ENCODE results near the gene JADE2. TPM values are rescaled to one million over a fixed set of nuclear protein-coding genes. Genes with fewer than 3 reads are reported as not detected.

Gene JADE2
- total RNA-seq, 6 experiments from 2014 or later = 6.1 to 14.8 (median 8.4) TPM

- TF ChIP-seq CTCF (IDR thresholded peaks at IDR 0.05) (no peak), POLR2A (IDR thresholded peaks at IDR 0.05) (no peak)
- intact Hi-C loops (cut with DNase I) = no loop called here
- Histone ChIP-seq H3K27ac (peak overlapping the region; percentile 40 to 75 (median 44)), H3K4me3 (no peak overlapping the region), H3K36me3 (peaks cover 0 to 41% (median 9%) of the 10 kb centered on the region in 4 donors), H3K4me1 (peaks cover 0 to 34% (median 20%) of the 10 kb centered on the region in 4 donors), H3K9me3 (no peaks in the 10 kb centered on the region), H3K27me3 (no peaks in the 10 kb centered on the region)
- DNase-seq (no peak), ATAC-seq (peak; percentile 2 to 20 (median 5))
- WGBS (ENCODE audit: insufficient coverage, low coverage, low lambda C conversion rate, missing lambda C conversion rate) = 72% methylated on average over 3 of the region's 5 CpGs
Measured at GRCh38 chr5:134568337-134568700, 42.8 kb downstream of the JADE2 start.

GRCh38 chr5:134568761-134569695 lies 43.6 kb downstream of the JADE2 start:
- H3K27me3 ChIP-seq = no peaks in the 10 kb centered on the region
- H3K36me3 ChIP-seq = peaks cover 0 to 35% (median 9%) of the 10 kb centered on the region in 4 donors
- intact Hi-C loops (cut with DNase I) = no loop called here
- TF ChIP-seq CTCF (IDR thresholded peaks at IDR 0.05) = no peak
- TF ChIP-seq POLR2A (IDR thresholded peaks at IDR 0.05) = no peak
- no peaks in the 10 kb centered on the region for H3K9me3 ChIP-seq
- peaks cover 0 to 34% (median 20%) of the 10 kb centered on the region in 4 donors for H3K4me1 ChIP-seq
- peak overlapping the region; percentile 40 to 75 (median 44) for H3K27ac ChIP-seq
- peak; percentile 95 to 98 (median 96) for DNase-seq
- ATAC-seq = peak; percentile 77 to 82 (median 82)
- WGBS (ENCODE audit: insufficient coverage, low coverage, low lambda C conversion rate, missing lambda C conversion rate) = 63% methylated on average over 4 of the region's 24 CpGs
- H3K4me3 ChIP-seq = no peak overlapping the region

GRCh38 chr5:134569758-134570364 lies 44.4 kb downstream of the JADE2 start:
- DNase-seq = peak in 1 of 3 donors; percentile 49
- Histone ChIP-seq H3K9me3 (no peaks in the 10 kb centered on the region), H3K4me3 (no peak overlapping the region), H3K27me3 (no peaks in the 10 kb centered on the region), H3K36me3 (peaks cover 0 to 28% (median 9%) of the 10 kb centered on the region in 4 donors), H3K27ac (peak overlapping the region in 2 of 3 donors; percentile 44 to 75), H3K4me1 (peaks cover 0 to 34% (median 20%) of the 10 kb centered on the region in 4 donors)
- WGBS (ENCODE audit: insufficient coverage, low coverage, low lambda C conversion rate, missing lambda C conversion rate) = 72% methylated on average over 6 of the region's 6 CpGs
- intact Hi-C loops (cut with DNase I) = loop anchor here in 1 of 2 donors (5.0 to 10.0 kb wide), 2 partner anchors 43 to 255 kb away; partner anchors contain the start of gene JADE2
- peak in 2 of 4 donors; percentile 27 to 31 for ATAC-seq
- TF ChIP-seq POLR2A (IDR thresholded peaks at IDR 0.05) = no peak
- no peak for TF ChIP-seq CTCF (IDR thresholded peaks at IDR 0.05)

- intact Hi-C loops (cut with DNase I) = loop anchor here in 1 of 2 donors (5.0 to 10.0 kb wide), 2 partner anchors 43 to 256 kb away; partner anchors contain the start of gene JADE2
- WGBS (ENCODE audit: insufficient coverage, low coverage, low lambda C conversion rate, missing lambda C conversion rate) = 86% methylated on average over 9 of the region's 9 CpGs
- ATAC-seq = no peak
Measured at GRCh38 chr5:134570365-134570758, 44.9 kb downstream of the JADE2 start.

More at GRCh38 chr5:134570365-134570758, 44.9 kb downstream of the JADE2 start:
- Histone ChIP-seq H3K4me3 (no peak overlapping the region), H3K27ac (no peak overlapping the region), H3K36me3 (peaks cover 0 to 28% (median 11%) of the 10 kb centered on the region in 4 donors), H3K27me3 (no peaks in the 10 kb centered on the region), H3K4me1 (peaks cover 0 to 34% (median 20%) of the 10 kb centered on the region in 4 donors), H3K9me3 (no peaks in the 10 kb centered on the region)
- DNase-seq = peak in 1 of 3 donors; percentile 42
- TF ChIP-seq CTCF (IDR thresholded peaks at IDR 0.05) (no peak), POLR2A (IDR thresholded peaks at IDR 0.05) (no peak)

Measured in right lobe of liver (tissue), 6 donors.